NCI-H187 (cell line): Measurements from ENCODE around the gene PPP6R2.

Experiments
- DNase-seq, 2 experiments: peaks; one replicate each; lab custom pipeline; 2025; lab: John Stamatoyannopoulos, UW

PPP6R2 gene

GRCh38 chr22:50471197-50471847 is 128.2 kb downstream of the PPP6R2 start:
- no peak for DNase-seq

DNA sequence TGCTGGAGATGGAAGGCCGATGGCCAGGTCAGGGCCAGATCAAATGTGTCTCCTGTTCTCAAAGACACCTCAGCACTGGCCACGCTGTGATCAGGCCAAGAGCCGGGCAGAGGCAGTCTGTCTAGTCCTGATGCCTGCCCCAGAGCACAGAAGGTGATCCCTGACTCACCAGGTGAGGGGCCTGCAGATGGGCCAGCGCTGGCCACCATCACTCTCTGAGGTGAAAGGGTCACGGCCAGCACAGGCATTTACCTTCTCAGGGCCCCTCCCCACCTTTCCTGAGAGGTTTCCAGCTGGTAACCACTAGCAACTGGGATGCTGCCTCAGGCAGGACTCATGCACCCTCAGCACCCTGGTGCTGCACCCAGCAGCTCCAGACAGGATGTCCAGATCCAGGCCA is 128.8 kb downstream of the PPP6R2 start:
- DNase-seq: no peak

- no peak for DNase-seq
Measured at GRCh38 chr22:50473088-50473487, 130.0 kb downstream of the PPP6R2 start.

- no peak for DNase-seq
Measured at GRCh38 chr22:50473855-50474671, 130.9 kb downstream of the PPP6R2 start.

GRCh38 chr22:50474710-50475651 is 131.9 kb downstream of the PPP6R2 start, which contains the start of gene SBF1:
Gene SBF1 (minus strand): TSS chr22:50475035. CDS start chr22:50474840, 195 bp downstream.
- peak in 1 of 2 experiments; percentile 13 for DNase-seq

GRCh38 chr22:50475652-50476002 is 132.5 kb downstream of the PPP6R2 start:
- no peak for DNase-seq

- DNase-seq: no peak
Measured at GRCh38 chr22:50476868-50477267, 133.7 kb downstream of the PPP6R2 start.

DNA sequence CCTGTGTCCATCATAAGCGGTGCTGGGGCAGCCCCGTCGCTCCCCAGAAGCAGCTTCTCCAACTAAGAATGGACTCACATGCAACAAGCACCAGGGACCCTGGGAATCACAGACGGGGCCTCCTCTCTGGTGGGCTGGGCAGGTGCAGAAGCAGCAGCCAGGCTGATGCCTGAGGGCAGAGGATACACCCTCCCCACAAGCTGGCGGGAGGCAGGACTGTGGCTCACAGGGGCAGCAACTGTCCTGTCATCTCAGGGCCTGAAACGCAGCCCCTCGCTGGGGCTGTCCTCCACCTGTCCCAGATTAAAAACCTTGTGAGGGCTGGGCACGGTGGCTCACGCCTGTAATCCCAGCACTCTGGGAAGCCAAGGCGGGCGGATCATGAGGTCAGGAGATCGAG is 134.8 kb downstream of the PPP6R2 start:
- DNase-seq: no peak

DNA sequence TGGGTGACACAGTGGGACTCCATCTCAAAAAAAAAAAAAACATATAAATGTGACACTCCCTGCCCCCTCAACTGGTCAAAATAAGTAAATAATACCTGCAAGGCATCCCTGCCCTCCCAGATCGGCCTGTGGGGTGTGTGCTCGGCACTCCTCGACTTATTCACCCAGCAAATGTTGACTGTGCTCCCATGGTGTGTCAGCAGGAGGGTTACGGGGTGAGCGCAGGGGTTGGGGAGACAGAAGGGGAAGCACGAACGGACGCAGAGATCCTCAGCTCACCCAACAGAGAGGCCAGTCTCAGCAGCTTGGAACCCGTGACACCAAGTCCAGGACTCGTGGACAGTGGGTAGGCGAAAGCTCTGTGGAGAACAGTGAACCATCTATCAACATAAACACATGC is 136.6 kb downstream of the PPP6R2 start:
- DNase-seq: no peak

DNA sequence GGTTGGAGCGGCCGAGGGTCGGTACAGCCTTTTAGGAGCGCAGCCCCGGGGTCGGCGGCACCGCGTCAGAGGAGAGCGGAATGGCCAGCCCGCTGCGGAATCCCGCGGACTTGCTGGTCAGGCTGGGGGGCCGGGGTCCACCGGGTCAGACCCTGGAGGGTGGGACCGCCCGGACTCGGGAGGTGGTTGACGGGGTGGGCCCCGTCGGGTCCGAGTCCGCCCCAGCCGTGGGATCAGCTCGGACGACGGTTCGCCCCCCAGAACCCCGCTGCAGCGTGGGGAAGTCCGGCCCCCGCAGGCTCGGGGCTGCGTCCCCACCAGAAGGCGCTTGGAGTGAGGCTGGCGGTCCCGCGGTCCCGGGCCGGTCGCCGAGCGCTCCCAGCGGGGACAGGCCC is 137.9 kb downstream of the PPP6R2 start:
- DNase-seq: no peak

GRCh38 chr22:50481440-50482106 is 138.4 kb downstream of the PPP6R2 start, which contains the start of gene ADM2:
Gene ADM2 (plus strand): TSS chr22:50481543. CDS start chr22:50481848, 305 bp downstream.
- DNase-seq: no peak

DNA sequence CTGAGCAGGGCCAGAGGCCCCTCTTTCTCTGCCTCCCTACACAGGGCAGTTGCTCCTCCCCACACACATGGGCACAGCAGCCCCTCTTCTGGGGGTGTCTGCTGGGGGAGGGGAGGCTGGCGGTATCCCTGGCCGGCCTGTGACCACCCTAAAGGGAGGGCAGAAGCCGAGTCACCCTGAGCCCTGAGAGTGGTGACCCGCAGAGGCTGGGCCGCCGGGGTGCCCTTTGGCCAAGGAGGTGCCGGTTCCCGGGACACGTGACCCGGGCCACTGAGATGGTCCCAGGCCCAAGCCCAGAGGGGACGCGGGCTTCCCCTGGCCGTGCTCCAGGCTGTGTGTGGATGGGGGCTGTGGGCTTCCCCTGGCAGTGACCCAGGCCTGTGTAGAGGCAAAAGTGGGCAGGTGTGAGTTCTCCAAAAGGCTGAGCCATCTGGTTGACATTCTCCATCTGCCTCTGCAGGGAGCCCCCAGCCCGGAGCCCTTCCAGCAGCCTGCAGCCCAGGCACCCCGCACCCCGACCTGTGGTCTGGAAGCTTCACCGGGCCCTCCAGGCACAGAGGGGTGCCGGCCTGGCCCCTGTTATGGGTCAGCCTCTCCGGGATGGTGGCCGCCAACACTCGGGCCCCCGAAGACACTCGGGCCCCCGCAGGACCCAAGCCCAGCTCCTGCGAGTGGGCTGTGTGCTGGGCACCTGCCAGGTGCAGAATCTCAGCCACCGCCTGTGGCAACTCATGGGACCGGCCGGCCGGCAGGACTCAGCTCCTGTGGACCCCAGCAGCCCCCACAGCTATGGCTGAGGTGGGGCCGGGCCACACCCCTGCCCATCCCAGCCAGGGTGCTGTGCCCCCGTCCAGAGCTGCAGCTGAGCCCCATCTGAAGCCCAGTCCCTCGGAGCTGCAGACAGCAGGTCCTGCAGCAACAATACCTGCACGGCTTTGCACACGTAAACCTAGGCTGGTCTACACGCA is 139.3 kb downstream of the PPP6R2 start:
- no peak for DNase-seq

- DNase-seq: no peak
Measured at GRCh38 chr22:50483106-50483505, 140.0 kb downstream of the PPP6R2 start.

- no peak for DNase-seq
Measured at GRCh38 chr22:50483556-50483955, 140.4 kb downstream of the PPP6R2 start.

DNA sequence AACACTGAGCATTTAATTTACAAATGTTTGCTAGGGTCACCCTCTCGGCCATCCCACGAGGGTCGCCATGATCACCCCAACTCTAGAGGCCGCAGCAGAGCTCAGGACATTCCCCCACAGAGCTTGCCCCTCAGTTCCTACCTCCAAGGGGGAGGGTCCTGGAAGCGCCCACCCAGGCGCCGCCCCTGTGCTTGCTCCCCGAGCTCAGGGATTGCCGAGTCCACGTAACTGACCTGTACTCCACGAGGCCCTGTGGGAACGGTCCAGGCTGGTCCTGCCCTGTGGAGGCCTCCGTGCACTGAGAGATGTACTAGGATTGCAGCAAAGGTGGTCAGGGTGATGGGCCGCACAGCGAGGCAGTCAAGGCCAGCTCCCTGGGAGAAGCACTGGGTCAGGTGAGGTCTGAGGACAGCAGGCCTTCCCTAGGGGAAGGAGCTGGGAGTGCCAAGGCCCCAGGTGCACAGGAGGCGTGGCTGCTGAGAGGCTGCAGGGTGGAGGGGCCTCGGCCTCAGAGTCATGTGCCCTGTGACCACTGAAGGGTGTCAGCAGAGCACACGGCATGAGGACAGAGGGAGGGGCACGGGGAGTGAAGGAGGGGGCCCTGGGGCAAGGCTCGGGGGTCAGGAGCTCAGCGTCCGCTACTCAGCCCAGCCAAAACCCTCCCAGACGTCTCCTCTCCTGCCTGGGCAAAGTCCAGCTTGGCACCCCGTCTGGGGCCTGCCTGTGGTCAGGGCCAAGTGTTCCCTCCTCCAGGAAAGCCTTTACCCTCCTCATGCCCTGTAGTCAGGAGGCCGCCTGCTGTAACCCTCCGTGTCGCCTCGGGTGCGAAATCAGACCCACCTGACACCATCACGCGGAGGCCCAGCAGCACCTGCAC is 141.1 kb downstream of the PPP6R2 start:
- no peak for DNase-seq

GRCh38 chr22:50485221-50486131 is 142.3 kb downstream of the PPP6R2 start:
- no peak for DNase-seq

DNA sequence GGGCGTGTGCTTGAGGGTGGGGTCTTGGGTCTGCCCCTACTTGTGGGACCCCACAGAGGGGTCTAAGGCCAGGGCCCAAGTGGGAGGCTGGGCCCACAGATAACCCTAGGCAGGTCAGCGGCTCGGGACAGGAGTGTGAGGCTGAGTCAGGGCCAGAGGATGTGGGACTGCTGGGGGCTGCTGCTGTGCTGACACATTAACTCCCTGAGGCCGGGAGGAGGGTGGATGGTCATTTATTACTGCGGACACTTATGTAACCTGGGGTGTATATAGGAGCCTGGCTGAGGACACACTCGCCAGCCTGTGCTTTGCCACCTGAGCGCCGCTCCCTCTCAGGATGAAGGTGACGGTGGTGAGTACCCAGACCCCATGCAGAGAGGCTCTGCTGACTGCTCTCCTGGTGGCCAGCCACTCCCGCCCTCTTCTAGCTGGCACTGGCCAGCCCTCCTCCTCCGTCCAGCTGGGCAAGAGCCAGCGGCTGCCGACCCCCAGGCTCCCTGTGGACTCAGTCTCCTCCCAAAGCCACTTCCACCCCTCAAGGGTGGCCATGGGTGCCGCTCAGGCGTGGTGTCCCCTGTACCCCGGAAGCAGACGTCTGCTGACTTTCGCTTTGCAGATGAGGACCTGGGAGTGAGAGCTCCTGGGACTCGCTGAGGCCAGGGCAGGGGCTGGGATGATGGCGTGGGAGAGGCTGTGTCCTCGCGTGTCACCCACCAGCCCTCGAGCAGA is 143.6 kb downstream of the PPP6R2 start, which contains the start of gene MIOX:
MIOX (plus strand) TSS at position 299 of the 729 bp plus-strand sequence; CDS start at position 338, 39 bp downstream.
- DNase-seq: no peak
